WTC11 (cell line): ENCODE results near the gene TRIAP1. TPM values are rescaled to one million over a fixed set of nuclear protein-coding genes. Genes with fewer than 3 reads are reported as not detected.

ENCODE experiments used
- ATAC-seq: fragments of 200-7000 bp; cut with Tn5 transposase; 2 replicates; pipeline ENCODE4 v1.10.0; 2021; ENCODE audit warnings: mild to moderate bottlenecking, moderate library complexity
- CTCF ChIA-PET: fragments of 300-600 bp; sonication (Branson Sonifier 250); formaldehyde crosslinking; loops from one replicate; lab custom pipeline; 2021; ENCODE audit warnings: antibody characterized with exemption; lab: Charles Lee
- POLR2A ChIA-PET: fragments of 350-600 bp; sonication (Branson Sonifier 250); formaldehyde crosslinking; loops from one replicate; lab custom pipeline; 2021; ENCODE audit warnings: antibody characterized with exemption; lab: Charles Lee
- DNase-seq: peaks from one replicate; pipeline ENCODE4 v3.0.0; 2021; ENCODE audit warnings: low spot score
- H3K27ac Mint-ChIP-seq: 2 replicates; pipeline ENCODE4 v1.8.0; 2021; ENCODE audit warnings: mixed read lengths
- H3K27me3 Mint-ChIP-seq: 2 replicates; pipeline ENCODE4 v1.8.0; 2021; ENCODE audit warnings: low read depth, mild to moderate bottlenecking, moderate library complexity, mixed read lengths
- H3K36me3 Mint-ChIP-seq: 2 replicates; pipeline ENCODE4 v1.8.0; 2021; ENCODE audit warnings: mixed read lengths
- H3K4me1 Mint-ChIP-seq: 2 replicates; pipeline ENCODE4 v1.8.0; 2022; ENCODE audit warnings: mixed read lengths
- H3K4me3 Mint-ChIP-seq: 2 replicates; pipeline ENCODE4 v1.8.0; 2021; ENCODE audit warnings: mild to moderate bottlenecking, moderate library complexity, mixed read lengths
- H3K9me3 Mint-ChIP-seq: 2 replicates; pipeline ENCODE4 v1.8.0; 2021; ENCODE audit warnings: mixed read lengths
- CBFB ChIP-seq: sonication (generic); formaldehyde crosslinking; IDR thresholded peaks from 2 replicates; pipeline ENCODE4 v1.8.1; 2022; ENCODE audit warnings: mild to moderate bottlenecking, low read depth, missing genetic modification reagents
- EMX1 ChIP-seq: fragments of 250-450 bp; sonication (Bioruptor Pico); IDR thresholded peaks from 2 replicates; pipeline ENCODE4 v1.8.0; 2021; ENCODE audit warnings: mild to moderate bottlenecking
- FOXP1 ChIP-seq: sonication (generic); formaldehyde crosslinking; IDR thresholded peaks from 2 replicates; pipeline ENCODE4 v1.8.0; 2022; ENCODE audit warnings: missing genetic modification reagents, mild to moderate bottlenecking, moderate library complexity, borderline replicate concordance
- GABPB1 ChIP-seq: sonication (generic); formaldehyde crosslinking; IDR thresholded peaks from 2 replicates; pipeline ENCODE4 v1.8.1; 2023; ENCODE audit warnings: mild to moderate bottlenecking, missing genetic modification reagents
- GRHL2 ChIP-seq: fragments of 250-450 bp; sonication (Bioruptor Pico); IDR thresholded peaks from 2 replicates; pipeline ENCODE4 v1.8.0; 2022; ENCODE audit warnings: mild to moderate bottlenecking, moderate library complexity; ENCODE audit not compliant: insufficient replicate concordance, severe bottlenecking
- IRF2 ChIP-seq: sonication (generic); formaldehyde crosslinking; IDR thresholded peaks from 2 replicates; pipeline ENCODE4 v1.8.0; 2022; ENCODE audit warnings: low read depth, missing genetic modification reagents, borderline replicate concordance
- JAZF1 ChIP-seq: fragments of 250-450 bp; sonication (Bioruptor Pico); IDR thresholded peaks from 2 replicates; pipeline ENCODE4 v1.9.0; 2021; ENCODE audit warnings: moderate library complexity, mild to moderate bottlenecking, inconsistent platforms
- RORB ChIP-seq: fragments of 250-450 bp; sonication (Bioruptor Pico); IDR thresholded peaks from 2 replicates; pipeline ENCODE4 v1.9.0; 2021; ENCODE audit warnings: mild to moderate bottlenecking
- SP1 ChIP-seq: sonication (generic); formaldehyde crosslinking; conservative IDR thresholded peaks from 2 replicates; pipeline ENCODE4 v1.8.1; 2022; ENCODE audit warnings: missing genetic modification reagents
- TEAD1 ChIP-seq: sonication (generic); formaldehyde crosslinking; IDR thresholded peaks from 2 replicates; pipeline ENCODE4 v1.8.0; 2022; ENCODE audit warnings: mild to moderate bottlenecking, missing genetic modification reagents
- ZNF121 ChIP-seq: sonication (generic); formaldehyde crosslinking; IDR thresholded peaks from 2 replicates; pipeline ENCODE4 v1.8.0; 2023; ENCODE audit warnings: missing genetic modification reagents
- ZNF317 ChIP-seq: sonication (generic); formaldehyde crosslinking; IDR thresholded peaks from 2 replicates; pipeline ENCODE4 v1.8.1; 2023; ENCODE audit warnings: low read depth, mild to moderate bottlenecking, moderate library complexity, missing genetic modification reagents, borderline replicate concordance
- total RNA-seq: library from RNA; stranded (reverse); gene quantifications from 3 replicates; pipeline ENCODE4 v1.2.3, GENCODE V29; 2021
- TF ChIP-seq, protein P1 (sequence below): fragments of 250-450 bp; sonication (Bioruptor Pico); IDR thresholded peaks from 2 replicates; pipeline ENCODE4 v1.9.0; 2021; ENCODE audit warnings: mild to moderate bottlenecking
- TF ChIP-seq, protein P2 (sequence below): fragments of 200-600 bp; IDR thresholded peaks from 2 replicates; pipeline ENCODE4 v1.8.0; 2022; ENCODE audit warnings: antibody characterized with exemption
- TF ChIP-seq, protein P3 (sequence below): sonication (generic); formaldehyde crosslinking; IDR thresholded peaks from 2 replicates; pipeline ENCODE4 v1.8.1; 2022; ENCODE audit warnings: mild to moderate bottlenecking, moderate library complexity, missing genetic modification reagents
- TF ChIP-seq, protein P4 (sequence below): sonication (generic); formaldehyde crosslinking; IDR thresholded peaks from 2 replicates; pipeline ENCODE4 v1.8.0; 2022; ENCODE audit warnings: mild to moderate bottlenecking, missing genetic modification reagents
- TF ChIP-seq, protein P5 (sequence below): sonication (generic); formaldehyde crosslinking; IDR thresholded peaks from 2 replicates; pipeline ENCODE4 v1.8.1; 2023; ENCODE audit warnings: mild to moderate bottlenecking, missing genetic modification reagents
- TF ChIP-seq, protein P6 (sequence below): fragments of 250-450 bp; sonication (Bioruptor Pico); IDR thresholded peaks from 2 replicates; pipeline ENCODE4 v1.9.0; 2021; ENCODE audit warnings: mild to moderate bottlenecking
- TF ChIP-seq, protein P7 (sequence below): fragments of 250-450 bp; sonication (Bioruptor Pico); conservative IDR thresholded peaks from 2 replicates; pipeline ENCODE4 v1.9.0; 2021; ENCODE audit warnings: mild to moderate bottlenecking
- TF ChIP-seq, protein P8 (sequence below): sonication (generic); formaldehyde crosslinking; IDR thresholded peaks from 2 replicates; pipeline ENCODE4 v1.8.1; 2022; ENCODE audit warnings: missing genetic modification reagents, borderline replicate concordance

TRIAP1 gene
- total RNA-seq, 1 experiment from 2014 or later, result 75.3 TPM

DNA sequence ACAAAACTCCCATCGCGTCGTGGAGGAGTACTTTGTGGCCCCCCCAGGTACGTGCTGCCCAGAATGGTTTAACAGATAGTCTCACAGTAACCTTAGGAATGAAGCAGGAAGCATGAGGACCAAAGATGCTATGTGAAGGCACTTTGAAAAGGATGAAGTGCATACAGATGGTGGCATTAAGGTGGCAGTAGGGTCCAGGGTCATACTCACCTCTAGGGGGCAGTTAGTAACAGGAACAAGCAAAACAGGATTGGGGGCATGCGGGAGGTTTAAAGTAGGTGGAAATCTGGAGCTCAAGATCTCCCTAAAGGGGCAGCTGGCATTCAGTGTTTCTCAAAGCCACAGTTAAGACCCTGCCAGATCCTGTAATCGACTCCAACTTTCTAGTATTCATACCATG is 10.9 kb upstream of the TRIAP1 start:
- Mint-ChIP-seq H3K36me3 (peaks cover 58% of the 10 kb centered on the region), H3K27ac (no peak overlapping the region), H3K4me3 (no peak overlapping the region), H3K4me1 (no peaks in the 10 kb centered on the region), H3K27me3 (no peaks in the 10 kb centered on the region), H3K9me3 (no peaks in the 10 kb centered on the region)
- peak; percentile 30 for DNase-seq
- ChIA-PET POLR2A (interaction anchor here (0.6 to 0.7 kb wide), 3 partner anchors 9 to 120 kb away, joined by 4 to 6 read pairs (median 5); no protein-coding TSS in a partner anchor), CTCF (interaction anchor here (0.5 to 4.3 kb wide), 40 partner anchors 8 to 980 kb away, joined by 3 to 44 read pairs (median 4); partner anchors contain the start of genes COQ5, COX6A1, DYNLL1 and GATC)
- TF ChIP-seq, protein P1, sequence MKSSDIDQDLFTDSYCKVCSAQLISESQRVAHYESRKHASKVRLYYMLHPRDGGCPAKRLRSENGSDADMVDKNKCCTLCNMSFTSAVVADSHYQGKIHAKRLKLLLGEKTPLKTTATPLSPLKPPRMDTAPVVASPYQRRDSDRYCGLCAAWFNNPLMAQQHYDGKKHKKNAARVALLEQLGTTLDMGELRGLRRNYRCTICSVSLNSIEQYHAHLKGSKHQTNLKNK (CRISPR knock-in tag), result no peak
- TF ChIP-seq, protein P2, sequence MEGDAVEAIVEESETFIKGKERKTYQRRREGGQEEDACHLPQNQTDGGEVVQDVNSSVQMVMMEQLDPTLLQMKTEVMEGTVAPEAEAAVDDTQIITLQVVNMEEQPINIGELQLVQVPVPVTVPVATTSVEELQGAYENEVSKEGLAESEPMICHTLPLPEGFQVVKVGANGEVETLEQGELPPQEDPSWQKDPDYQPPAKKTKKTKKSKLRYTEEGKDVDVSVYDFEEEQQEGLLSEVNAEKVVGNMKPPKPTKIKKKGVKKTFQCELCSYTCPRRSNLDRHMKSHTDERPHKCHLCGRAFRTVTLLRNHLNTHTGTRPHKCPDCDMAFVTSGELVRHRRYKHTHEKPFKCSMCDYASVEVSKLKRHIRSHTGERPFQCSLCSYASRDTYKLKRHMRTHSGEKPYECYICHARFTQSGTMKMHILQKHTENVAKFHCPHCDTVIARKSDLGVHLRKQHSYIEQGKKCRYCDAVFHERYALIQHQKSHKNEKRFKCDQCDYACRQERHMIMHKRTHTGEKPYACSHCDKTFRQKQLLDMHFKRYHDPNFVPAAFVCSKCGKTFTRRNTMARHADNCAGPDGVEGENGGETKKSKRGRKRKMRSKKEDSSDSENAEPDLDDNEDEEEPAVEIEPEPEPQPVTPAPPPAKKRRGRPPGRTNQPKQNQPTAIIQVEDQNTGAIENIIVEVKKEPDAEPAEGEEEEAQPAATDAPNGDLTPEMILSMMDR, result 0 out of 2 replicates have a peak, but pooled peaks have one; percentile 15
- peak; percentile 77 for ATAC-seq

DNA sequence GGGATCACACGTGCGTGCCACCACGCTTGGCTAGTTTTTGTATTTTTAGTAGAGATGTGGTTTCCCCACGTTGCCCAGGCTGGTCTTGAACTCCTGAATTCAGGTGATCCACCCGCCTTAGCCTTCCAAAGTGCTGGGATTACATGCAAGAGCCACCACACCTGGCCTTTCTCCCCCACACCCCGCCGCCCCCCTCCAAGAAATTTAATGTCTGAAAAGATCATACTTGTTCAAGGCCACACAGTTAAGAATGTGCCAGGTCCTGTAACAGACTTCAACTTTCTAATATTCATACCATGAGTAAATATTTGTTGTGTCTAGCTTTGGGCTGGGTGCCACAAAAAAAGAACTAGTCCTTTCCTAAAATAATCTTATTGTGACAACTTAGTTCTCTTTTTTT is 9.1 kb upstream of the TRIAP1 start:
- no peak for DNase-seq
- no peaks in the 10 kb centered on the region for H3K4me1 Mint-ChIP-seq
- H3K27ac Mint-ChIP-seq, result no peak overlapping the region
- ChIA-PET CTCF (interaction anchor here (0.5 to 2.9 kb wide), 2 partner anchors 138 to 153 kb away, joined by 3 to 12 read pairs; partner anchors contain the start of gene SIRT4), POLR2A (no interaction called here)
- H3K36me3 Mint-ChIP-seq, result peaks cover 49% of the 10 kb centered on the region
- no peak overlapping the region for H3K4me3 Mint-ChIP-seq
- TF ChIP-seq, protein P3, sequence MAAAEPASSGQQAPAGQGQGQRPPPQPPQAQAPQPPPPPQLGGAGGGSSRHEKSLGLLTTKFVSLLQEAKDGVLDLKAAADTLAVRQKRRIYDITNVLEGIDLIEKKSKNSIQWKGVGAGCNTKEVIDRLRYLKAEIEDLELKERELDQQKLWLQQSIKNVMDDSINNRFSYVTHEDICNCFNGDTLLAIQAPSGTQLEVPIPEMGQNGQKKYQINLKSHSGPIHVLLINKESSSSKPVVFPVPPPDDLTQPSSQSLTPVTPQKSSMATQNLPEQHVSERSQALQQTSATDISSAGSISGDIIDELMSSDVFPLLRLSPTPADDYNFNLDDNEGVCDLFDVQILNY (CRISPR knock-in tag), result no peak
- TF ChIP-seq IRF2 (no peak), TEAD1 (CRISPR knock-in tag) (no peak), GRHL2 (no peak), JAZF1 (CRISPR knock-in tag) (no peak), ZNF121 (CRISPR knock-in tag) (no peak), FOXP1 (CRISPR knock-in tag) (no peak), CBFB (CRISPR knock-in tag) (no peak), RORB (no peak), SP1 (CRISPR knock-in tag) (no peak), EMX1 (CRISPR knock-in tag) (no peak), ZNF317 (CRISPR knock-in tag) (no peak), GABPB1 (CRISPR knock-in tag) (no peak)
- TF ChIP-seq, protein P4, sequence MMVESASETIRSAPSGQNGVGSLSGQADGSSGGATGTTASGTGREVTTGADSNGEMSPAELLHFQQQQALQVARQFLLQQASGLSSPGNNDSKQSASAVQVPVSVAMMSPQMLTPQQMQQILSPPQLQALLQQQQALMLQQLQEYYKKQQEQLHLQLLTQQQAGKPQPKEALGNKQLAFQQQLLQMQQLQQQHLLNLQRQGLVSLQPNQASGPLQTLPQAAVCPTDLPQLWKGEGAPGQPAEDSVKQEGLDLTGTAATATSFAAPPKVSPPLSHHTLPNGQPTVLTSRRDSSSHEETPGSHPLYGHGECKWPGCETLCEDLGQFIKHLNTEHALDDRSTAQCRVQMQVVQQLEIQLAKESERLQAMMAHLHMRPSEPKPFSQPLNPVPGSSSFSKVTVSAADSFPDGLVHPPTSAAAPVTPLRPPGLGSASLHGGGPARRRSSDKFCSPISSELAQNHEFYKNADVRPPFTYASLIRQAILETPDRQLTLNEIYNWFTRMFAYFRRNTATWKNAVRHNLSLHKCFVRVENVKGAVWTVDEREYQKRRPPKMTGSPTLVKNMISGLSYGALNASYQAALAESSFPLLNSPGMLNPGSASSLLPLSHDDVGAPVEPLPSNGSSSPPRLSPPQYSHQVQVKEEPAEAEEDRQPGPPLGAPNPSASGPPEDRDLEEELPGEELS, result no peak
- TF ChIP-seq, protein P5, sequence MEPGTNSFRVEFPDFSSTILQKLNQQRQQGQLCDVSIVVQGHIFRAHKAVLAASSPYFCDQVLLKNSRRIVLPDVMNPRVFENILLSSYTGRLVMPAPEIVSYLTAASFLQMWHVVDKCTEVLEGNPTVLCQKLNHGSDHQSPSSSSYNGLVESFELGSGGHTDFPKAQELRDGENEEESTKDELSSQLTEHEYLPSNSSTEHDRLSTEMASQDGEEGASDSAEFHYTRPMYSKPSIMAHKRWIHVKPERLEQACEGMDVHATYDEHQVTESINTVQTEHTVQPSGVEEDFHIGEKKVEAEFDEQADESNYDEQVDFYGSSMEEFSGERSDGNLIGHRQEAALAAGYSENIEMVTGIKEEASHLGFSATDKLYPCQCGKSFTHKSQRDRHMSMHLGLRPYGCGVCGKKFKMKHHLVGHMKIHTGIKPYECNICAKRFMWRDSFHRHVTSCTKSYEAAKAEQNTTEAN, result no peak
- TF ChIP-seq, protein P6, sequence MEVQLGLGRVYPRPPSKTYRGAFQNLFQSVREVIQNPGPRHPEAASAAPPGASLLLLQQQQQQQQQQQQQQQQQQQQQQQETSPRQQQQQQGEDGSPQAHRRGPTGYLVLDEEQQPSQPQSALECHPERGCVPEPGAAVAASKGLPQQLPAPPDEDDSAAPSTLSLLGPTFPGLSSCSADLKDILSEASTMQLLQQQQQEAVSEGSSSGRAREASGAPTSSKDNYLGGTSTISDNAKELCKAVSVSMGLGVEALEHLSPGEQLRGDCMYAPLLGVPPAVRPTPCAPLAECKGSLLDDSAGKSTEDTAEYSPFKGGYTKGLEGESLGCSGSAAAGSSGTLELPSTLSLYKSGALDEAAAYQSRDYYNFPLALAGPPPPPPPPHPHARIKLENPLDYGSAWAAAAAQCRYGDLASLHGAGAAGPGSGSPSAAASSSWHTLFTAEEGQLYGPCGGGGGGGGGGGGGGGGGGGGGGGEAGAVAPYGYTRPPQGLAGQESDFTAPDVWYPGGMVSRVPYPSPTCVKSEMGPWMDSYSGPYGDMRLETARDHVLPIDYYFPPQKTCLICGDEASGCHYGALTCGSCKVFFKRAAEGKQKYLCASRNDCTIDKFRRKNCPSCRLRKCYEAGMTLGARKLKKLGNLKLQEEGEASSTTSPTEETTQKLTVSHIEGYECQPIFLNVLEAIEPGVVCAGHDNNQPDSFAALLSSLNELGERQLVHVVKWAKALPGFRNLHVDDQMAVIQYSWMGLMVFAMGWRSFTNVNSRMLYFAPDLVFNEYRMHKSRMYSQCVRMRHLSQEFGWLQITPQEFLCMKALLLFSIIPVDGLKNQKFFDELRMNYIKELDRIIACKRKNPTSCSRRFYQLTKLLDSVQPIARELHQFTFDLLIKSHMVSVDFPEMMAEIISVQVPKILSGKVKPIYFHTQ (CRISPR knock-in tag), result no peak
- TF ChIP-seq, protein P7, sequence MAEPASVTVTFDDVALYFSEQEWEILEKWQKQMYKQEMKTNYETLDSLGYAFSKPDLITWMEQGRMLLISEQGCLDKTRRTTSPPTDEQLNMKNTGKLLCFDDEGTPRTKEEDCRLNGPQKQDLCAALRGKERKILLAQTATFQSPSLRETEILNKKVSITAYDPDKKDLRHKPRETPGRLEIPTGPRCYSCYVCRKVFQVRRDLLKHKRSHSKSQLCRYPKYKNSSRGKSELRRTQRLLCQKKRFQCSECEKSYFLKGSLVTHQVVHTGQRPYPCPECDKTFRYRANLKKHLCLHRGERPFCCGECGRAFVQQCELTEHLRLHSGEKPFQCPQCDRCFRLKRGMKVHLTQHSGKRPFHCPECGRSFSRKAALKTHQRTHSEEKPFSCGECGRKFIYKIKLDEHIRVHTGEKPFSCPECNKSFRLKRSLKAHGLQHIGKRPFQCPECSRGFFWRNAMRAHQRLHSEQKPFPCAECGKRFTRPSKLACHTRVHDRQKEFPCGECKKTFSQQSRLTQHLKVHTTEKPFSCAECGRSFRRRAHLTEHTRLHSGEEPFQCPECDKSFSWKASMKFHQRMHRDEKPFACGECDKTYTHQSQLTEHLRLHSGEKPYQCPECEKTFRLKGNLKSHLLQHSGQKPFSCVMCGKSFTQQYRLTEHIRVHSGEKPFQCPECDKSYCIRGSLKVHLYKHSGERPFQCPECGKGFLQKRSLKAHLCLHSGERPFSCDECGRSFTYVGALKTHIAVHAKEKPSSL (CRISPR knock-in tag), result no peak
- TF ChIP-seq, protein P8, sequence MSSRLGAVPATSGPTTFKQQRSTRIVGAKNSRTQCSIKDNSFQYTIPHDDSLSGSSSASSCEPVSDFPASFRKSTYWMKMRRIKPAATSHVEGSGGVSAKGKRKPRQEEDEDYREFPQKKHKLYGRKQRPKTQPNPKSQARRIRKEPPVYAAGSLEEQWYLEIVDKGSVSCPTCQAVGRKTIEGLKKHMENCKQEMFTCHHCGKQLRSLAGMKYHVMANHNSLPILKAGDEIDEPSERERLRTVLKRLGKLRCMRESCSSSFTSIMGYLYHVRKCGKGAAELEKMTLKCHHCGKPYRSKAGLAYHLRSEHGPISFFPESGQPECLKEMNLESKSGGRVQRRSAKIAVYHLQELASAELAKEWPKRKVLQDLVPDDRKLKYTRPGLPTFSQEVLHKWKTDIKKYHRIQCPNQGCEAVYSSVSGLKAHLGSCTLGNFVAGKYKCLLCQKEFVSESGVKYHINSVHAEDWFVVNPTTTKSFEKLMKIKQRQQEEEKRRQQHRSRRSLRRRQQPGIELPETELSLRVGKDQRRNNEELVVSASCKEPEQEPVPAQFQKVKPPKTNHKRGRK, result no peak
- H3K27me3 Mint-ChIP-seq, result no peaks in the 10 kb centered on the region
- ATAC-seq, result no peak
- H3K9me3 Mint-ChIP-seq, result no peaks in the 10 kb centered on the region
